Measurements from ENCODE around the gene ZNF235. TPM values are rescaled to one million over a fixed set of nuclear protein-coding genes. Genes with fewer than 3 reads are reported as not detected.
A peak's percentile ranks its signal among the peaks of the same experiment; 100 is the strongest.

The ZNF235 gene
- total and polyA plus RNA-seq, 3 experiments from 2014 or later: 3.8 to 5.1 (median 4.7) TPM

GRCh38 chr19:44280916-44281315, 23.9 kb downstream of the ZNF235 start:
- Histone ChIP-seq H3K9me3 (ENCODE audit: low read length) (peaks cover 12% of the 10 kb centered on the region), H3K36me3 (ENCODE audit: insufficient read depth, low read length) (no peaks in the 10 kb centered on the region), H3K27me3 (ENCODE audit: insufficient read depth, low read length, poor library complexity, severe bottlenecking) (no peaks in the 10 kb centered on the region), H3K4me1 (ENCODE audit: insufficient read depth, low read length) (no peaks in the 10 kb centered on the region), H3K4me3 (ENCODE audit: low read length) (no peak overlapping the region), H3K27ac (ENCODE audit: low read depth, low read length) (no peak overlapping the region)
- Mint-ChIP-seq H3K36me3 (peaks cover 15 to 78% (median 48%) of the 10 kb centered on the region in 3 donors), H3K27me3 (no peaks in the 10 kb centered on the region), H3K27ac (no peak overlapping the region), H3K4me3 (no peak overlapping the region), H3K9me3 (peaks cover 62 to 93% (median 79%) of the 10 kb centered on the region in 5 donors), H3K4me1 (no peaks in the 10 kb centered on the region)
- DNase-seq: no peak
- CTCF ChIA-PET: no interaction called here
- POLR2A ChIA-PET: no interaction called here

GRCh38 chr19:44278181-44278690, 26.6 kb downstream of the ZNF235 start:
- CTCF ChIA-PET: interaction anchor here (1.0 kb wide), 1 partner anchor 11 kb away, joined by 3 read pairs; no protein-coding TSS in a partner anchor
- H3K9me3 ChIP-seq (ENCODE audit: low read length): peaks cover 18% of the 10 kb centered on the region
- POLR2A ChIA-PET: no interaction called here
- peaks cover 59 to 94% (median 78%) of the 10 kb centered on the region in 5 donors for H3K9me3 Mint-ChIP-seq
- H3K4me1 Mint-ChIP-seq: no peaks in the 10 kb centered on the region
- H3K27ac Mint-ChIP-seq: no peak overlapping the region
- no peaks in the 10 kb centered on the region for H3K27me3 ChIP-seq (ENCODE audit: insufficient read depth, low read length, poor library complexity, severe bottlenecking)
- H3K27me3 Mint-ChIP-seq: no peaks in the 10 kb centered on the region
- peaks cover 21 to 87% (median 57%) of the 10 kb centered on the region in 3 donors for H3K36me3 Mint-ChIP-seq
- DNase-seq: no peak
- H3K4me1 ChIP-seq (ENCODE audit: insufficient read depth, low read length): no peaks in the 10 kb centered on the region
- H3K36me3 ChIP-seq (ENCODE audit: insufficient read depth, low read length): no peaks in the 10 kb centered on the region
- no peak overlapping the region for H3K4me3 Mint-ChIP-seq
- no peak overlapping the region for H3K4me3 ChIP-seq (ENCODE audit: low read length)
- H3K27ac ChIP-seq (ENCODE audit: low read depth, low read length): no peak overlapping the region

DNA sequence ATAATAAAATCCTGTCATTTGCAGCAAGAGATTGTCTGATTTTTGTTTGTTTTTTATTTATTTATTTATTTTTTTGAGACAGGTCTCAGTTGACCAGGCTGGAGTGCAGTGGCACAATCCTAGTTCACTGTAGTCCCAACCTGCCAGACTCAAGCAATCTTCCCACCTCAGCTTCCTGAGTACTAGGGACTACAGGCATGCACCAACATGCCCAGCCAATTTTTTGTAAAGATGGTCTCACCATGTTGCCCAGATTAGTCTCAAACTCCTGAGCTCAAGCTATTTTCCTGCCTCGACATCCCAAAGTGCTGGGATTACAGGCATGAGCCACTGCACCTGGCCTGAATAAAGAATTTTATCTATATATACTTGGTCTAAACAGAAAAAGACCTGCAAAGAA, 27.5 kb downstream of the ZNF235 start:
- no peaks in the 10 kb centered on the region for H3K27me3 ChIP-seq (ENCODE audit: insufficient read depth, low read length, poor library complexity, severe bottlenecking)
- no peak for DNase-seq
- H3K4me1 ChIP-seq (ENCODE audit: insufficient read depth, low read length): no peaks in the 10 kb centered on the region
- peaks cover 9% of the 10 kb centered on the region for H3K9me3 ChIP-seq (ENCODE audit: low read length)
- H3K36me3 ChIP-seq (ENCODE audit: insufficient read depth, low read length): no peaks in the 10 kb centered on the region
- H3K9me3 Mint-ChIP-seq: peaks cover 62 to 93% (median 82%) of the 10 kb centered on the region in 5 donors
- POLR2A ChIA-PET: no interaction called here
- H3K4me1 Mint-ChIP-seq: no peaks in the 10 kb centered on the region
- H3K27me3 Mint-ChIP-seq: no peaks in the 10 kb centered on the region
- H3K4me3 ChIP-seq (ENCODE audit: low read length): no peak overlapping the region
- H3K4me3 Mint-ChIP-seq: no peak overlapping the region
- H3K27ac Mint-ChIP-seq: no peak overlapping the region
- CTCF ChIA-PET: no interaction called here
- H3K36me3 Mint-ChIP-seq: peaks cover 20 to 84% (median 60%) of the 10 kb centered on the region in 3 donors
- no peak overlapping the region for H3K27ac ChIP-seq (ENCODE audit: low read depth, low read length)

GRCh38 chr19:44260695-44261446, 44.0 kb downstream of the ZNF235 start:
- Histone ChIP-seq H3K27ac (ENCODE audit: low read depth, low read length) (no peak overlapping the region), H3K36me3 (ENCODE audit: insufficient read depth, low read length) (no peaks in the 10 kb centered on the region), H3K4me3 (ENCODE audit: low read length) (no peak overlapping the region), H3K4me1 (ENCODE audit: insufficient read depth, low read length) (no peaks in the 10 kb centered on the region), H3K9me3 (ENCODE audit: low read length) (peaks cover 12% of the 10 kb centered on the region), H3K27me3 (ENCODE audit: insufficient read depth, low read length, poor library complexity, severe bottlenecking) (no peaks in the 10 kb centered on the region)
- H3K4me3 Mint-ChIP-seq: peak overlapping the region in 4 of 7 donors; percentile 38 to 65 (median 61)
- H3K9me3 Mint-ChIP-seq: peaks cover 42 to 92% (median 77%) of the 10 kb centered on the region in 5 donors
- H3K27ac Mint-ChIP-seq: peak overlapping the region in 1 of 8 donors; percentile 38
- no peak for DNase-seq
- POLR2A ChIA-PET: no interaction called here
- peaks cover 7 to 13% (median 13%) of the 10 kb centered on the region in 3 donors for H3K4me1 Mint-ChIP-seq
- peaks cover 3 to 65% (median 22%) of the 10 kb centered on the region in 3 donors for H3K36me3 Mint-ChIP-seq
- CTCF ChIA-PET: no interaction called here
- no peaks in the 10 kb centered on the region for H3K27me3 Mint-ChIP-seq

DNA sequence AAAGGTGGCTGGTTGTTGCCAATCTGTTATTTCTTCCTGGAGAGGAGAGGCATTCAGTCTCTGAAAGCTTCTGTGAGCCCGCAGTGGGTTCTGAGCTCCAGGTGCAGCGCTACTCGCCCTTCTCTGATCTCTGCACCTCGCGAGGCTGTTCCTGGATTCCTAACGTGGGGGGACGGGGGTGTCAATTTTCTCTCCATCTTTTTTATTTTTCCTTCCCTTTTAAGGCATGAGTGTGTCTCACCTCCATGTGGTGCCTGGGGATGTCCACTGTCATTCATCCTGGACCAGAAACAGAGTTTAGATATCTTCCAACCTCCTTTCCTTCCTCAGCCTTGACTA, 44.5 kb downstream of the ZNF235 start:
- no peaks in the 10 kb centered on the region for H3K4me1 ChIP-seq (ENCODE audit: insufficient read depth, low read length)
- DNase-seq: no peak
- H3K4me3 ChIP-seq (ENCODE audit: low read length): no peak overlapping the region
- Mint-ChIP-seq H3K4me3 (peak overlapping the region in 6 of 7 donors; percentile 60 to 70 (median 64)), H3K27me3 (no peaks in the 10 kb centered on the region), H3K4me1 (peaks cover 7 to 13% (median 13%) of the 10 kb centered on the region in 3 donors), H3K36me3 (peaks cover 3 to 68% (median 19%) of the 10 kb centered on the region in 3 donors), H3K9me3 (peaks cover 48 to 94% (median 78%) of the 10 kb centered on the region in 5 donors), H3K27ac (peak overlapping the region in 2 of 8 donors; percentile 38 to 41)
- CTCF ChIA-PET: no interaction called here
- peaks cover 15% of the 10 kb centered on the region for H3K9me3 ChIP-seq (ENCODE audit: low read length)
- H3K27me3 ChIP-seq (ENCODE audit: insufficient read depth, low read length, poor library complexity, severe bottlenecking): no peaks in the 10 kb centered on the region
- no peaks in the 10 kb centered on the region for H3K36me3 ChIP-seq (ENCODE audit: insufficient read depth, low read length)
- H3K27ac ChIP-seq (ENCODE audit: low read depth, low read length): no peak overlapping the region
- POLR2A ChIA-PET: no interaction called here

DNA sequence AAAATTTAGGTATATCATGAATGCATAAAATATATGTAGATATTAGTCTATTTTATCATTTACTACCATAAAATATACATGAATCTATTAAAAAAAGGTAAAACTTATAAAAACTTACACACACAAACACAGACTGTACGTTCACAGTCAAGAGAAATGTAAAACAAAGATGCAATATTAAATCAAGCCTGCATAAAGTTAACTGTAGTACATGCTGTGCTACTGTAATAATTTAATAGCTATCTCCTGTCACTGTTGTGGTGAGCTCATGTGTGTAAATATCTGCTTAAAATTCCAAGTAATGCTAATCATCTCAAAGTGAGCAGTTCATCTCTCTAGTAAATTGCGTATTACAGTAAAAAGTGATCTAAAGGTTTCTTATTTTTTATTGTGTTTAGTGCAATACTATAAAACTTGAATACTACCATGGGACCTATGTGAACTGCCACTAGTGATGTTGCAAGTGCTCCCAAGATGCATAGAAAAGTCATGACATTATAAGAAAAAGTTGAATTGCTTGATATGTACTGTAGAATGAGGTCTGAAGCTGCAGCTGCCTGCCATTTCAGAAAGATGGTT, 45.9 kb downstream of the ZNF235 start:
- no peaks in the 10 kb centered on the region for H3K4me1 ChIP-seq (ENCODE audit: insufficient read depth, low read length)
- Mint-ChIP-seq H3K36me3 (peaks cover 4 to 69% (median 24%) of the 10 kb centered on the region in 3 donors), H3K9me3 (peaks cover 55 to 94% (median 81%) of the 10 kb centered on the region in 5 donors), H3K4me3 (no peak overlapping the region), H3K27ac (no peak overlapping the region), H3K27me3 (no peaks in the 10 kb centered on the region), H3K4me1 (peaks cover 7 to 13% (median 13%) of the 10 kb centered on the region in 3 donors)
- peaks cover 25% of the 10 kb centered on the region for H3K9me3 ChIP-seq (ENCODE audit: low read length)
- CTCF ChIA-PET: no interaction called here
- no peaks in the 10 kb centered on the region for H3K36me3 ChIP-seq (ENCODE audit: insufficient read depth, low read length)
- DNase-seq: no peak
- no peak overlapping the region for H3K27ac ChIP-seq (ENCODE audit: low read depth, low read length)
- H3K27me3 ChIP-seq (ENCODE audit: insufficient read depth, low read length, poor library complexity, severe bottlenecking): no peaks in the 10 kb centered on the region
- no peak overlapping the region for H3K4me3 ChIP-seq (ENCODE audit: low read length)
- POLR2A ChIA-PET: no interaction called here

DNA sequence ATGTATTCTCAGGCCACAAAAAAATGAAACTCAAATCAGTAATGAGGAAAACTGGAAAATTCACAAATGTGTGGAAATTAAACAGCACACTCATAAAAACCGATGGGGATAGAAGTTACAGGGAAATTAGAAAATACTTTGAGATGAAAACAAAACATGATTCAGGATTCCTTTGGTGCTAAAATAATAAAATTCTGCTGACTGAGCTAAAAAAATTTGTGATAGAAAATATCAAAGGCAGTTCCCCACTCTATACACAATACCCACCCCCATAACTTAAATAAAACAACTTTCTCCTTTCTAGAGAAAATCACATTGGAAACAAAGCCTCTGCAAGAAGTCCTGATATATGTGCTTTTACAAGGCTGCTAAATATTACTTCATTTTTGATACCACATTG, 46.7 kb downstream of the ZNF235 start:
- Mint-ChIP-seq H3K27me3 (no peaks in the 10 kb centered on the region), H3K4me3 (no peak overlapping the region), H3K9me3 (peaks cover 52 to 96% (median 83%) of the 10 kb centered on the region in 5 donors), H3K4me1 (peaks cover 7 to 13% (median 13%) of the 10 kb centered on the region in 3 donors), H3K27ac (no peak overlapping the region), H3K36me3 (peaks cover 6 to 74% (median 28%) of the 10 kb centered on the region in 3 donors)
- H3K27ac ChIP-seq (ENCODE audit: low read depth, low read length): no peak overlapping the region
- H3K9me3 ChIP-seq (ENCODE audit: low read length): peaks cover 32% of the 10 kb centered on the region
- CTCF ChIA-PET: no interaction called here
- no peaks in the 10 kb centered on the region for H3K27me3 ChIP-seq (ENCODE audit: insufficient read depth, low read length, poor library complexity, severe bottlenecking)
- H3K4me1 ChIP-seq (ENCODE audit: insufficient read depth, low read length): no peaks in the 10 kb centered on the region
- H3K36me3 ChIP-seq (ENCODE audit: insufficient read depth, low read length): no peaks in the 10 kb centered on the region
- no peak for DNase-seq
- POLR2A ChIA-PET: no interaction called here
- H3K4me3 ChIP-seq (ENCODE audit: low read length): no peak overlapping the region

DNA sequence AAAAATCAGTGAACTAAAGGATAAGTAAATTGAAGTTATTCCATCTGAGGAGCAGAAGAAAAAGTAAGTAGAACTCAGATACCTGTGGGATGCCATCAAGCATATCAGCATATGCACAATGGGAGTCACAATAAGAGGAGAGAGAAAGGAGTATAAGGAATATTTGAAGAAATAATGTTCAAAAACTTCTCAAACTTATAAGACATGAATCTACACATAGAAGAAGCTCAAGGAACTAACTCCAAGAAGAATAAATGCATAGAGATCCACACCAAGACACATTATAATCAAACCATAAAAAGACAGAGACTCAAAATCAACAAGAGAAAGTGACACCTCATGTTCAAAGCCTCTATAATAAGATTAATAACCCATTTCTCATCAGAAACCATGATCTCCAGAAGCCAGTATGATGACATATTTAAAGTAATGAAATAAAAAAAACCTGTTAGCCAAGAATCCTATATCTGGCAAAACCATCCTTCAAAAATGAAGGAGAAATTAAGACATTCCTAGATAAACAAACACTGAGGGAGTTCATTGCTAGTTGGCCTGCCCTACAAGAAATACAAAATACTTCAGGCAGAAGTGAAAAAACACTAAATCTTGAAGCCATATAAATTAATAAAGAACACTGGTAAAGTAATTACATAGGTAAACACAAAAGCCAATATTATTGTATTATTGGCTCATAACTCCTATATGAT, 49.0 kb downstream of the ZNF235 start:
- DNase-seq: no peak
- Mint-ChIP-seq H3K4me1 (peaks cover 7 to 13% (median 13%) of the 10 kb centered on the region in 3 donors), H3K27ac (no peak overlapping the region), H3K27me3 (peaks cover 0 to 1% of the 10 kb centered on the region in 2 donors), H3K9me3 (peaks cover 51 to 98% (median 89%) of the 10 kb centered on the region in 5 donors), H3K4me3 (no peak overlapping the region), H3K36me3 (peaks cover 6 to 82% (median 40%) of the 10 kb centered on the region in 3 donors)
- POLR2A ChIA-PET: no interaction called here
- Histone ChIP-seq H3K4me3 (ENCODE audit: low read length) (no peak overlapping the region), H3K36me3 (ENCODE audit: insufficient read depth, low read length) (no peaks in the 10 kb centered on the region), H3K27me3 (ENCODE audit: insufficient read depth, low read length, poor library complexity, severe bottlenecking) (no peaks in the 10 kb centered on the region), H3K9me3 (ENCODE audit: low read length) (peaks cover 30% of the 10 kb centered on the region), H3K27ac (ENCODE audit: low read depth, low read length) (no peak overlapping the region), H3K4me1 (ENCODE audit: insufficient read depth, low read length) (no peaks in the 10 kb centered on the region)
- CTCF ChIA-PET: no interaction called here
